ENCODE results near the gene NOD2.

The NOD2 gene

GRCh38 chr16:50743581-50744225 lies 50.3 kb downstream of the NOD2 start:
- peak; percentile 58 for DNase-seq

DNA sequence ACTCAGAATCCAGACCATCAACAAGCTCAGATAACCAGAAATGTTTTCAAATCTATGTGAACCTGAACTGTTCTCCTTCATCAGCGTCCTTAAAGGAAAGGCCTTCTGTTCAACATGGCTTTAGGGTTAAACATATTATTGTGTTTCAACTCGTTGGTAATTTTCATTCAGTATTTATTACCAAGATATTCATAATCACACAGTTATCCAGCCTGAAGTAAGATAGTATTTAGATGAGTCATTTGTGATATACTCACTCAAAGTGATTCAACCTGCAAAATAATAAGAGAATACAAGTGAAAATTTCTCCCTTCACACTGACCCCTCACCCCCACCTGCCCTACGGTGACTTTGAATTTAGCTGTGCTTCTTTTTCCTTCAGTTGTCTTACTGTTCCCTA lies 51.5 kb downstream of the NOD2 start:
- no peak for DNase-seq

DNA sequence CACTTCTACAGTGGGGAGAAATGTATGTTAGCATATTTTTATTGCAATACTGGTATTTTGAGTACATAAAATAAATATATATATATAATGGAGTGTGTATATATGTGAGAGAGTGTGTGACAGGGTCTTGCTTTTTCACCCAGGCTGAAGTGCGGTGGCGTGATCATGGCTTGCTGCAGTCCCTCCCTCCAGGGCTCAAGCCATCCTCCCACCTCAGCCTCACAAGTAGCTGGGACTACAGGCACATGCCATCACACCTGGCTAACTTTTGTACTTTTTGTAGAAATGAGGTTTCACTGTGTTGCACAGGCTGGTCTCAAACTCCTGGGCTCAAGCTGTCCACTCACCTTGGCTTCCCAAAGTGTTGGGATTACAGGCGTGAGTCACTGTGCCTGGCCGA lies 52.5 kb downstream of the NOD2 start:
- DNase-seq = no peak

- peak; percentile 27 for DNase-seq
Observed at GRCh38 chr16:50747207-50747956, 54.0 kb downstream of the NOD2 start.

GRCh38 chr16:50751528-50751927 lies 58.1 kb downstream of the NOD2 start:
- peak; percentile 27 for DNase-seq

DNA sequence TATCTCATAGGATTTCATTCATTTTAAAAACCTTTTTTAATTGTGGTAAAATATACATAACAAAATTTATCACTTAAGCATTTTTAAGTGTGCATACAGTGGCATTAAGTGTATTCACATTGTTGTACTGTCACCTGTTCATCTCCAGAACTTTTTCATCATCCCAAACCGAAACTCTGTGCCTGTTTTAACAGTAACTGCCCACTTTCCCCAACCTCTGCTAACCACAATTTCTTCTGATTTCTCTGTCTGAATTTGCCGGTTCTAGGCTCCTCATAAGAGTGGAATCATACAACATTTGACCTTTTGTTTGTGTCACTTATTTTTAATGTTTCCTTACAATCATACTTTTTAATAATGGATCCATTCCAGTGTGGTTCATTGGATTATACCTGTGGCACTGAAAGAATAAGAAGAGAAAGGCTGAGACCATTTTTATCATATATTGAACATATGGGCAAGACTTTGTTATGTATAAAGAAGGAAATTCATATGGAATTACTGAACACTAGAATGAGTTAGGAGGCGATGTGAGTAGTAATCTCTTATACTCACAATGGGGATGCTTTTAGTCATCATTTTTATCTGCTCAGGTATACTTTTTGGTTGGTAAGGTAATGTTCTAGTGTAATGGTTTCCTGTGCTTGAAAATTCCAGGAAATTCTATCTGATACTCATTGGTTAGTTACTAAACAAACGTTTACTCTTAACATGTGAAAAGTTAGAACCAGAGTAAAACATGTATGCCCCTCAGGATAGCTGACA lies 59.2 kb downstream of the NOD2 start:
- no peak for DNase-seq

DNA sequence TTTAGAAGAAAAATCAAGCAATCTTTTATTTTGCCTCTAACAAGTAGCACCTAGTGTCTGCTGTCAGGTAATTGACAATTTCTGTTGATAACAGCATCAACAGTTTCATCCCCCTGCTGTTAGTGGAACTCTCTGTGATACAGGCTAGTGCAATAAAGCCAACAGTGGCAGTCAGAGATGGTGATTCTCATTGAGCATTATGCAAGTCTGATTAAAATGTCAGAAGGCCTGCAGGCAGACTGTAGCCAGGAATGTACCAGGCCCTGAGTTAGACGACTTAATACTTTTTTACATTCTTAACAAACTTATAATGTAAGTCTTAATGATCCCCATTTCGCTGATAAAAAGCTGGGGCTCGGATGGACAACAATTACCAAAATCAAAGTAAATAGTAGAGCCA lies 63.1 kb downstream of the NOD2 start:
- DNase-seq = no peak

GRCh38 chr16:50761267-50761666 lies 67.9 kb downstream of the NOD2 start:
- DNase-seq = peak; percentile 59

- DNase-seq = no peak
Observed at GRCh38 chr16:50762241-50762640, 68.8 kb downstream of the NOD2 start.

- DNase-seq = no peak
Observed at GRCh38 chr16:50763211-50763610, 69.8 kb downstream of the NOD2 start.

- DNase-seq = no peak
Observed at GRCh38 chr16:50765260-50765659, 71.9 kb downstream of the NOD2 start.

DNA sequence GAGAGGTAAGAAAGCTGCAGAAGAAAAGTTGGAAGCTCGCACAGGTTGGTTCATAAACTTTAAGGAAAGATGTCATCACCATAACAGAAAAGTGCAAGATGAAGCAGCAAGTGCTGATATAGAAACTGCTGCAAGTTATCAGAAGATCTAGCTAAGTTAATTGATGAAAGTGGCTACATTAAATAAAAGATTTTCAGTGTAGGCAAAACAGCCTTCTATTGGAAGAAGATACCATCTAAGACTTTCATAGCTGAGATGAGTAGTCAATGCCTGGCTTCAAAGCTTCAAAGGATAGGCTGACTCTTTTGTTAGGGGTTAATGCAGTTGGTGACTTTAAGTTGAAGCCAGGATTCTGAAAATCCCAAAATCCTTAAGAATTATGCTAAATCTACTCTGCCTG lies 72.5 kb downstream of the NOD2 start:
- no peak for DNase-seq

DNA sequence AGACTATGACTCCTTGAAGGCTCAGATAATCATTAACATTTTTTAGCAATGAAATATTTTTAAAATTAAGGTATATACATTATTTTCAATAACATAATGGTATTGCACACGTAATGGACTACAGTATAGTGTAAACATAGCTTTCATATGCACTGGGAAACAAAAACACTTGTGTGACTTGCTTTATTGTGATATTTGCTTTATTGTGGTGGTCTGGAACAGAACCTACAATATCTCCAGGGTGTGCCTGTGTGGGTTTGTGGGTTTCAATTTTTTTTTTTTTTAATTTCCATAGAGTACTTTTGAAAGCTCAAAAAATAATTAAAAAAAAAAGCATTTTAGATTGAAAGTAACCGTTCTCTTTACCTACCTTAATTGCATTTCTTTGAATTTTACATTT lies 73.8 kb downstream of the NOD2 start:
- DNase-seq = no peak

- no peak for DNase-seq
Observed at GRCh38 chr16:50771366-50771765, 78.0 kb downstream of the NOD2 start.

DNA sequence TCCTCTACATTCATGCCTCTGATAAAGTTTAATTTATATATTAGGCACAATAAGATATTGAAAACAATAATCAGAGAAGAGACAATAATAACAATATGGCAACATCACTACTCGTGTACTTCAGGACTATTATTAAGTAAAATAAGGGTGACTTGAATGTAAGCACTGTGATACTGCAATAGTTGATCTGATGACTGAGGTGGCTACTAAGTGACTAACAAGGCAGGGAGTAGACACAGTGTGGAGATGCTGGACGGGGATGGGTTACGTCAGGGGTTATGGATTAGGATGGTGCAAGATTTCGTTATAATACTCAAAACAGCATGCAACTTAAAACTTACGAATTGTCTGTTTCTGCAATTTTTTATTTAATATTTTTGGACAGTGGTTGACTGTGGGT lies 81.0 kb downstream of the NOD2 start:
- DNase-seq = no peak

DNA sequence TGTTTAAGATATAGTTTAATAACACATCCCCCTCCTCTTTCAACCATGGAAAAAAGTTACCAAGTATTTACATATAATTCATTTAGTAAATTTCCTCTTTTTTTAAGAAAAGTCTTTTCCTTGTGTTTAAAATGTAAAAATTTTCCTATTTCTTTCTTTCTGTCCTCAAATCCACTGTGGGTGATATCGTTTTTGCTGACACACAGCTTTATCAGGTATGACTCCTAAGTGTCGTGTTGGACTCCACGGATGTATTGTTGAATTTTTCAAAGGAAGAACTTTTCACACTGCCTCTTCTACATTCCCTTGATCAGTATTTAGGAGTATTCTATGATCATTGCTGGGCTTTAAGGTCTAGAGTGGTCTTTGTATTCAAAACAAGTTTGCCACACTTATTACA lies 81.6 kb downstream of the NOD2 start:
- no peak for DNase-seq

DNA sequence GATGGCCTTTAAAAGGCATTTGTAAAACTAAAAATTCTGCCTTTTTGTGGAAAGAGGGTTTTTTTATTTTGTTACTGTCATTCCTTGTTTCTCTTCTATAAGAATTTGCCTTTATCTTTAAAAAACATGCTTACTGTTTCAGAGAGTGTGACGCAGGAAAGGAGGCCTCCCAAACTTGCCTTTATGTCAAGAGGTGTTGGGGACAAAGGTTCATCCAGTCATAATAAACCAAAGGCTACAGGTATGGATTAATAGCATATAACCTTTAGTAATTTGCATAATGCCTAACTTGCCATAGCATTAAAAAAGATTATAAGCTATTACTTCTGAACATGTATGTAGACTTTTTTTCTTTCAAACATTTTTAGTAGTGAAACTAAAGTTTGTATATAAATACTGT lies 82.6 kb downstream of the NOD2 start:
- no peak for DNase-seq

DNA sequence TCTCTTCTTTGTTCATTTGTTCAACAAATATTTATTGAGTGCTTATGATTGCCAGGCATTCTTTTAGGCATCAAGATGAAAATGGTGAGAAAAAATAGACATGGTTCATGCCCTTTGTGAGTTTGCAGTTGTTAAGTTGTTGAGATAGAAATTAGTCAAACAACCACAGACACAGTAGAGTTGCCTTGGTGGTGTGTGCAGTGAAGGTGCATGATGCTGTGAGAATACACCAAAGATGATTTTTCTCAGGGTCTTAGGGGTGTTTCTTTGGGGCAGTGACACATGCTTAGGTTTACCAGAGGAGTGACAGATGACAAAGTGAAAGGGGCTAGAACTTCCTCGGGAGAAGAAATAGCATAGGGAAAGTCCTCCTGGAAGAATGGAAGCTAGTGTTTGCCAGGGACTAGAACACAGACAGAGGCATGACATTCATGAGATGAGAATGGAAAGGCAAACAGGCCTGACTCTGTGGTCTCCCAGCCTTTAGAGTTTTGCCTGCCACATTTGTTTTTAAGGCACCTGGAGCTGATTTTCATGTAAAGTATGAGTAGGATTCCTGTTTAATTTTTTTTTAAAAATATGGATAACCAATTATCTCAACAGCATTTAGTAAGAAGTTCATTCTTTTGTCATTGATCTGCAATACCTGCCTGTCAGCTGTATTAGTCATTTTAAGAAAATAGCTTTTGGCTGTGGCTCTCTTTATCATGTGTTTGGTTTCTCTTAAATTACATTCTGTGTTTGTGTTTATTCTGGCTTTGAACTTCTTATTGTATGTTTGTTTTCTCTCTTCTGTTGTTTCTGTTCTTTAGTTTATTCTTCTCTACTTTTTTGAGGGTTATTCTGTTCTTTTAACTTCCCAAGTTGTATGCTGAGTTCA lies 85.1 kb downstream of the NOD2 start:
- DNase-seq = no peak

GRCh38 chr16:50781043-50781442 lies 87.6 kb downstream of the NOD2 start:
- no peak for DNase-seq

DNA sequence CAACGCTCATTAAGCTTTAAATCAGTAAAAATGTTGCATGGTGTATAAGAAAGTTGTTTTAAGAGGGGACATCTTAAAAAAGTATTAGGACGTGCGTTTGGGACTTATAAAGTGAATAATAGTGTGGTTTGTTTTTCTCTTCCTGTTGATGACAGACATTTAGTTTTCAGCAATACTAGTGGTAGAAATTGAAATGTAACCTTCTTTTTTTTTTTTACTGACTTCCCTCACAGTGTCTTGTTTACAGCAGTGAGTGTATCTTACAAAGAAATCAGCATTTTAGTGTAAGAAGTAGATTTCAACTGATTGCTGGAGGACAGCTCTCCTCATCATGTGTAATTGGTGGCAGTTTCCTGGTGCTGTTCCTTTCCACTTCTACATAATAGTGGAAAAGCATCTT lies 88.1 kb downstream of the NOD2 start:
- DNase-seq = no peak

All from inflammatory macrophage treated with lipopolysaccharide for 4 hours (primary cell).